Astrocyte (in vitro differentiated cells and primary cell): Measurements from ENCODE around the gene CPED1. TPM values are rescaled to one million over a fixed set of nuclear protein-coding genes. Genes with fewer than 3 reads are reported as not detected.

Source experiments
- DNase-seq: peaks from one replicate; pipeline ENCODE4 v3.0.0-alpha.2; 2010; ENCODE audit warnings: low read depth
- FAIRE-seq: peaks from 2 replicates; lab custom pipeline; 2011; peaks lifted over from hg19 to GRCh38; lab: Jason Lieb, UNC
- H2AFZ ChIP-seq: 2 replicates; pipeline ENCODE4 v1.6.0; 2012; ENCODE audit warnings: low read depth, low read length, inconsistent platforms
- H3K27ac ChIP-seq: 2 replicates; pipeline ENCODE4 v1.5.1; 2011; ENCODE audit warnings: low read depth, low read length, inconsistent platforms
- H3K27me3 ChIP-seq: 2 replicates; pipeline ENCODE4 v1.6.0; 2011; ENCODE audit warnings: low read length, inconsistent platforms; ENCODE audit not compliant: insufficient read depth
- H3K36me3 ChIP-seq: 2 replicates; pipeline ENCODE4 v1.5.1; 2011; ENCODE audit warnings: low read length, inconsistent platforms; ENCODE audit not compliant: insufficient read depth
- H3K4me1 ChIP-seq: 2 replicates; pipeline ENCODE4 v1.5.1; 2011; ENCODE audit warnings: low read length, inconsistent platforms; ENCODE audit not compliant: insufficient read depth
- H3K4me2 ChIP-seq: 2 replicates; pipeline ENCODE4 v1.6.0; 2012; ENCODE audit warnings: low read length, inconsistent platforms
- H3K4me3 ChIP-seq: 2 replicates; pipeline ENCODE4 v1.5.1; 2011; ENCODE audit warnings: low read depth, mild to moderate bottlenecking, low read length, inconsistent platforms; ENCODE audit not compliant: insufficient read depth
- H3K79me2 ChIP-seq: 2 replicates; pipeline ENCODE4 v1.6.0; 2012; ENCODE audit warnings: mild to moderate bottlenecking, low read length, inconsistent platforms; ENCODE audit not compliant: insufficient read depth
- H3K9ac ChIP-seq: 2 replicates; pipeline ENCODE4 v1.6.0; 2012; ENCODE audit warnings: mild to moderate bottlenecking, low read length, inconsistent platforms
- H3K9me3 ChIP-seq: 2 replicates; pipeline ENCODE4 v1.5.1; 2012; ENCODE audit warnings: low read depth, mild to moderate bottlenecking, low read length, inconsistent platforms; ENCODE audit not compliant: insufficient read depth
- H4K20me1 ChIP-seq: 2 replicates; pipeline ENCODE4 v1.6.0; 2012; ENCODE audit warnings: low read length, inconsistent platforms; ENCODE audit not compliant: insufficient read depth
- H3K27ac Mint-ChIP-seq: one replicate; pipeline ENCODE4 v1.8.0; 2021; ENCODE audit warnings: mild to moderate bottlenecking, mixed read lengths; ENCODE audit not compliant: unreplicated experiment
- H3K27me3 Mint-ChIP-seq: one replicate; pipeline ENCODE4 v1.8.0; 2021; ENCODE audit warnings: low read depth, mixed read lengths; ENCODE audit not compliant: unreplicated experiment
- H3K36me3 Mint-ChIP-seq: one replicate; pipeline ENCODE4 v1.8.0; 2021; ENCODE audit warnings: low read depth, mixed read lengths; ENCODE audit not compliant: unreplicated experiment
- H3K4me1 Mint-ChIP-seq: one replicate; pipeline ENCODE4 v1.8.0; 2021; ENCODE audit warnings: low read depth, mixed read lengths; ENCODE audit not compliant: unreplicated experiment
- H3K4me3 Mint-ChIP-seq: one replicate; pipeline ENCODE4 v1.8.0; 2021; ENCODE audit warnings: mild to moderate bottlenecking, moderate library complexity, mixed read lengths; ENCODE audit not compliant: unreplicated experiment
- H3K9me3 Mint-ChIP-seq: one replicate; pipeline ENCODE4 v1.8.0; 2021; ENCODE audit warnings: mild to moderate bottlenecking, mixed read lengths; ENCODE audit not compliant: unreplicated experiment
- CTCF ChIP-seq: IDR thresholded peaks from 2 replicates; pipeline ENCODE4 v1.5.1; 2011; ENCODE audit warnings: low read depth, mild to moderate bottlenecking, inconsistent platforms, low read length, moderate library complexity; ENCODE audit not compliant: insufficient read depth
- EZH2 ChIP-seq: IDR thresholded peaks from 2 replicates; pipeline ENCODE4 v1.6.1; 2012; ENCODE audit warnings: mild to moderate bottlenecking, low read length, inconsistent platforms; ENCODE audit not compliant: insufficient read depth
- total RNA-seq: library from RNA; stranded (reverse); gene quantifications from 2 replicates; pipeline ENCODE4 v1.2.1, GENCODE V29; 2021

Gene CPED1
- total RNA-seq, 1 donor from 2014 or later, result 6.1 TPM

DNA sequence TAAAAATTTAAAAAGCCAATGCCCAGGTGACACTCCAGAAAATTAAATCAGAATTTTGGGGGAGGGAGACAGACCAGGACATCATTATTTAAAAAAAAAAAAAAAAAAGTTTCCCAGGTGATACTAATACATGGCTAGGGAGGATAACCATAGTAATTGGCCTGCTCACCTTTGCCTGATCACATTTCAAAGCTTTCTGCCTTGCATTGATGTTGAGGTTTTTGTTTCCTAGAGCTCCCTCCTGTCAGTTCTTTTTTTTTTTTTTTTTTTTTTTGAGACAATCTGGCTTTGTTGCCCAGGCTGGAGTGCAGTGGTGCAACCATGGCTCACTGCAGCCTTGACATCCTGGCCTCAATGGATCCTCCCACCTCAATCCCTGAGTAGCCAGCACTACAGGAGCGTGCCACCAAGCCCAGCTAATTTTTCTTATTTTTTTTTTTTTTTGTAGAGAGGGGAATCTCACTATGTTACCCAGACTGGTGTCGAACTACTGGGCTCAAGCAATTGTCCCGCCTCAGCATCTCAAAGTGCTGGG lies 38.1 kb downstream of the CPED1 start:
- Mint-ChIP-seq H3K27ac (no peak overlapping the region), H3K27me3 (no peaks in the 10 kb centered on the region), H3K36me3 (peaks cover 2% of the 10 kb centered on the region), H3K9me3 (no peaks in the 10 kb centered on the region), H3K4me3 (no peak overlapping the region), H3K4me1 (peaks cover 20% of the 10 kb centered on the region)
- Histone ChIP-seq H3K36me3 (no peaks in the 10 kb centered on the region), H3K79me2 (no peaks in the 10 kb centered on the region), H3K4me1 (peaks cover 4% of the 10 kb centered on the region), H4K20me1 (no peaks in the 10 kb centered on the region), H3K9me3 (no peaks in the 10 kb centered on the region), H2AFZ (no peak overlapping the region), H3K4me2 (no peak overlapping the region), H3K27ac (no peak overlapping the region), H3K9ac (no peak overlapping the region), H3K4me3 (no peak overlapping the region), H3K27me3 (no peaks in the 10 kb centered on the region)
- TF ChIP-seq CTCF (no peak), EZH2 (no peak)
- DNase-seq, result no peak
- FAIRE-seq, result no peak

- H3K9ac ChIP-seq, result no peak overlapping the region
- Mint-ChIP-seq H3K4me1 (peaks cover 25% of the 10 kb centered on the region), H3K36me3 (peaks cover 2% of the 10 kb centered on the region), H3K4me3 (no peak overlapping the region), H3K9me3 (no peaks in the 10 kb centered on the region), H3K27me3 (no peaks in the 10 kb centered on the region), H3K27ac (peak overlapping the region; percentile 70)
- no peaks in the 10 kb centered on the region for H3K36me3 ChIP-seq
- H3K27me3 ChIP-seq, result no peaks in the 10 kb centered on the region
- no peak overlapping the region for H3K4me2 ChIP-seq
- TF ChIP-seq CTCF (no peak), EZH2 (no peak)
- peak; percentile 33 for DNase-seq
- H2AFZ ChIP-seq, result no peak overlapping the region
- no peaks in the 10 kb centered on the region for H4K20me1 ChIP-seq
- no peak overlapping the region for H3K4me3 ChIP-seq
- FAIRE-seq, result no peak
- H3K9me3 ChIP-seq, result no peaks in the 10 kb centered on the region
- H3K4me1 ChIP-seq, result peaks cover 4% of the 10 kb centered on the region
- H3K79me2 ChIP-seq, result no peaks in the 10 kb centered on the region
- H3K27ac ChIP-seq, result no peak overlapping the region
Observed at GRCh38 chr7:121027761-121028669, 39.5 kb downstream of the CPED1 start.
